GM12892 (cell line): ENCODE results near the gene FRMPD4. TPM values are rescaled to one million over a fixed set of nuclear protein-coding genes. Genes with fewer than 3 reads are reported as not detected.
A peak's percentile ranks its signal among the peaks of the same experiment; 100 is the strongest.

Experiments
- DNase-seq: peaks from one replicate; pipeline ENCODE4 v3.0.0; 2011; ENCODE audit not compliant: insufficient read length
- FAIRE-seq: peaks from 2 replicates; lab custom pipeline; 2011; peaks lifted over from hg19 to GRCh38; lab: Jason Lieb, UNC
- POLR2A ChIP-seq: IDR thresholded peaks from 2 replicates; pipeline ENCODE4 v1.6.1; 2011; ENCODE audit warnings: low read depth, low read length, control low read depth
- POLR2AphosphoS5 ChIP-seq: IDR thresholded peaks from 2 replicates; pipeline ENCODE4 v1.6.1; 2011; ENCODE audit warnings: low read depth, low read length, control low read depth
- TAF1 ChIP-seq: IDR thresholded peaks from 2 replicates; pipeline ENCODE4 v1.6.1; 2011; ENCODE audit warnings: low read depth, mild to moderate bottlenecking, control low read depth, low read length, borderline replicate concordance
- polyA plus RNA-seq: library from polyadenylated mRNA; unstranded; fragments of >200 nt; gene quantifications from one replicate; pipeline ENCODE4 v1.2.1, GENCODE V29; 2012; ENCODE audit warnings: missing spikeins, inconsistent platforms; ENCODE audit not compliant: missing spikeins

Gene FRMPD4
- not detected for polyA plus RNA-seq

DNA sequence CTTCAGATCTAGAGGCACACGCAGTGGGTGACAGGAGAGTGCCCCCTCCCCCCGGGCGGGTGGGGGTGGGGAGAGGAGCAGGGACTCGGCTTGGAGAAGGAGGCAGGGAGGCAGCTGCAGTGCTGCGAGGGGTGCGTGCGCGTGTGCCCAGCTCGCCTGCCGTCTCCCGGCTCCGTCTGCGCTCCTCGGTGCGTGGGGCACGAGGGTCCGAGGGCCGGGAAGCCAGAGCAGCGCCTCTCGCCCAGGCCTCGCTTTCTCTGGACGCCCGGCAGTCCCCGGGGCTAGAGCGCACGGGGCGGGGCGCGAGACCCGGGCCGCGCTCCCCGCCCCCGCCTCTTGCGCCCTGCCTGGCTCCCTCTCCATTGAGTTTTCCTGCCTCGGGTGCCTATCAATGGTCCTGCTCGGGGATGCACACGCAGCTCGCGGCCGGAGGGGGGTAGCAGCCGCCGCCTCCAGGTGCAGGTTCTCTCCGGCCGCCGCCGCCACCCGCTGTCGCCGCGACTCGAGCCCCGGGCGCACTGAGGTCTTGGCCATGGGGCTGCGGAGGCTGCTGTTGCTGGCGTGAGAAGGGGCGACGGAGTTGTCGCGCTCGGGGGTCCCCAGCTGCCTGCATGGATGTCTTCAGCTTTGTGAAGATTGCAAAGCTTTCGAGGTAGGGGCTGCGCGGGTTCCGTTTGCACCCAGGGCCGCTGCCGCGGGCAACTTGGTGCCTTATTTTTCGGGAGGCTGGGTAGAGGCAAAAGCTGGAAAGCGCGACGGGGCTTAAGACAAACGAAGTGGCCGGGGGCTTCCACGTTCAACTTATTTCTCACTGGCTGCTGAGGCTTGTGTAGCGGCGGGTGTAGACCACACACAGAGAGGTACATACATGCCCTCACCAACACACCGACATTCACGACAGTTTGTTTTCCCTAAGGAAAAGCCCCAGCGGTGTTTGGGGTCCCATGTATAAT is at the start of gene FRMPD4:
Gene FRMPD4 (plus strand): TSS at position 113 of the 953 bp plus-strand sequence. CDS start 499 bp downstream, at position 612.
- FAIRE-seq = no peak
- no peak for TF ChIP-seq POLR2A
- TF ChIP-seq POLR2AphosphoS5 = no peak
- no peak for TF ChIP-seq TAF1

DNA sequence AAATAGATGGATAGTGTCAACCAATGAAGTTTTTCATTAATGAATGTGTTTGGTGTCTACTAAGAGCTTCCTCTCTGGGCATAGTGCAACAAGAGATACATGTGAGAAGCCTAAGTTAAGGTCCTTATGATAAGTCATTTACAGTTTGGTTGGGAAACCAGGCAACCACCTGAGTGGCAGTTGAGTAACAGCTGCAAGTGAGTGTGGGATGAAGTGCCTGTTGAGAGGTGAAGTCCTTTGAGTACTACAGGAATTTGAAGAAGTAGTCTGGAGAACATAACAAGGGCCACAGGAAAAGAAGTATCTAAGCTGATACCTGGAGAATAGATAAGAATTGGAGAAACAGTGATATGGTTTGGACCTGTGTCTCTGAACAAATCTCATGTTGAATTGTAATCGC is 48.5 kb upstream of the FRMPD4 start:
- DNase-seq = no peak
- no peak for FAIRE-seq
- TF ChIP-seq POLR2A (no peak), POLR2AphosphoS5 (no peak), TAF1 (no peak)

More for the DNA sequence above, at the start of gene FRMPD4:
- DNase-seq = no peak

GRCh38 chrX:12113321-12113720 is 25.0 kb upstream of the FRMPD4 start:
- TF ChIP-seq POLR2A (no peak), TAF1 (no peak), POLR2AphosphoS5 (no peak)
- FAIRE-seq = no peak
- no peak for DNase-seq

DNA sequence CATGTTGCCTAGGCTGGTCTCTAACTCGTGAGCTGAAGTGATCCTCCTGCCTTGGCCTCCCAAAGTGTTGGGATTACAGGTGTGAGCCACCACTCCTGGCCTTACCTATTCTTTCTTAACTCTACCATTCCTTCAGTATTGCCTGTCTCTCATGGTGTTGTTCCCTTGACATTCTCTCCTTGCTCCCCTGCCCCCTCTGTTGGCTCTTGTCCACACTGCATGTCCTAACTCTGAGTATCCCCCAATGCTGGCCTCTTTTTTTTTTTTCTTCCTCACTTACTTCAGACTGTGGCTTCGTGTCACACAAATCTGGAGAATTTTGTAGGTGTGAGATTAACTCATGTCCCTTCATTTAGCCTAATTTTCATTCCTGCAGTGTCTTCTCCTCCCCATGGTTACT is 22.9 kb upstream of the FRMPD4 start:
- FAIRE-seq = peak; percentile 5
- no peak for TF ChIP-seq POLR2A
- TF ChIP-seq TAF1 = no peak
- TF ChIP-seq POLR2AphosphoS5 = no peak
- no peak for DNase-seq

DNA sequence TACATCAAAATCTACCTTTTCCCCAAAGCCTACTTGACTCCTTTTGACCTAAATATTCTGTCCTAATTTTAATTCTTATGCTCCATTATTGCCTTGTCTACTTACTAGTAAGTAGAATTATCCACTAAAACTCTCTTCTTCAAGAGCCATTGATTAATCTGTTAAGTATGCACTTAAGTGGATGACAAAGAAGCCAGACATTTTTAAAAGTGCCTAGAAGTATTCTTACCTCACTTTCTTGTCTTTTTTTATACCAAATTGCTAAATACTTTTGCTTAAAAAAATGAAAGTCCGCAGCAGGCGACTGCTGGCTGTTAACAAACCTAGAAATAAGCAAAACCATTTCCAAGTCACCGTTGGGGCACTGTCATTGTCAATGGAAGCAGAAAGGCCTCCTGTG is 20.1 kb upstream of the FRMPD4 start:
- no peak for TF ChIP-seq POLR2A
- TF ChIP-seq POLR2AphosphoS5 = no peak
- TF ChIP-seq TAF1 = no peak
- DNase-seq (no peak), FAIRE-seq (no peak)

GRCh38 chrX:12128017-12128416 is 10.3 kb upstream of the FRMPD4 start:
- FAIRE-seq = no peak
- no peak for TF ChIP-seq TAF1
- no peak for TF ChIP-seq POLR2A
- no peak for TF ChIP-seq POLR2AphosphoS5
- DNase-seq = no peak

DNA sequence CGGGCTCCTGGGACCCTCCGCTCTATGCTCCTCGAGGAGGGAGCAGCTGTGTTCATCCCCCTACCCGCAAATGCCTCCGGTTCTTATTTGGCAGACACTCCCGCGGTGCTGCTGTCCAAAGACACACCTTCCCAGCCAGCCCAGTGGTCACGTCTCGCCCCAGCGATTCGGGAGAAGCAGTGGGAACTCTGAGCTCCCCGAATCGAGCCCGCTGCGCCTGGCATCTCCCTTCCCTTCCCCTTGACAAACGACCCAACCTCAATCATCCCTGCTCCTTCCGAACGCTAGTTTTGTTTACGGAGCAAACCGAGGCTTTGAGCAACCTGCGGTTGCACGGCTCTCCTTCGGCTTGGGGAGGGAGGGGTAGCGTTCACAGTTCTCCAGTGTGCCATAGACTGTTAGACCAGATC is 317 bp upstream of the FRMPD4 start:
- DNase-seq = no peak
- no peak for TF ChIP-seq POLR2AphosphoS5
- TF ChIP-seq TAF1 = no peak
- TF ChIP-seq POLR2A = no peak
- FAIRE-seq = no peak

DNA sequence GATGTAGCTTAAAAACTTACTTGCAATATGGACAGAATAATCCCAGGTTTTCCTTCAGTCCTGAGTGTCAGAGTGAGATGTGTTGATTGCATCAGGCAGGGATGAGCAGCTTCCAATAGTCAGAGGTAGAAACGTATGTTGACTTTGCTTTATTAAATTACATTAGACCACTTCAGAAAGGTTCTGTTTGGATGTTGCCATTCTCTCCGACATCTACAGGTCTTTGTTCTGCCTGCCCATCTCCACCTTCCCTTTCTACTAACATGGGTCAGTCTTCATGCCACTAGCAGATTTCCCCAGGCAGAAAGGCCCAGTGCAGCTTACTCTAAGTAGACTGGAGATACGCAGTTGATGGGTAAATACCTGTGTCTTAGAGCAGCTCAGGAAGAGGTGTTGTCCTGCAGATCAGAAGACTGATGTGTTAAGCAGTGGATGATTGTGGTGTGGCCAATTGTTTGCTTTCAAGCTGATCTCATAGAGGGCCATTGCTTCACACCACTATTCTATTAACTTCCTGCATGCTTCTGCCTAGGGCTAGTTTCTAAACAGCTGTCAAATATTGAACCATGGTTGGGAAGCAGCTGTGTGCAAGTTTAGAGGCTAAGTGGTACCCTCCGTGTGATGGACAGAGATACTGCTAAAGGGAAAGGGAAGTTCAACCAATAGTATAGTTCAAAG is 1.8 kb downstream of the FRMPD4 start:
- FAIRE-seq (no peak), DNase-seq (no peak)
- TF ChIP-seq POLR2A (no peak), POLR2AphosphoS5 (no peak), TAF1 (no peak)

DNA sequence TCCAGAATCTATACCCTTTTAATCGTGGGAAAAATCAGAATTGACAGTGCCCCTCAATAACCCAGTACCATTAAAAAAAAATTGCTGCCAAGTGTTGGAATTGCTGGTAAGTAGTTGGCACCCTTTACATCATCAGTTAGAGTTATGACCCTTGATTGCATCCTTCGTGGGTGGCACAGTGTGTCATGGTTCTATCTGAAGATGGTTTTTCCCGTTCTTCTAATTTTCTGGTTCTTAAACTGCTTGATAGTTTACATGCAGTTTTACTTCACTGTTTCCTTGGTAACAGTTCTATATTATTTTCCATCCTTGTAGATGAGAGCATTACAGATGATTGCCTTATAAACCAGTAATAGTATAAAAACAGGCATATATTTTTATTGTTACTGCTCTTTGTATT is 3.2 kb downstream of the FRMPD4 start:
- DNase-seq (no peak), FAIRE-seq (no peak)
- TF ChIP-seq POLR2A = no peak
- TF ChIP-seq TAF1 = no peak
- no peak for TF ChIP-seq POLR2AphosphoS5

GRCh38 chrX:12142661-12143060 is 4.4 kb downstream of the FRMPD4 start:
- FAIRE-seq (no peak), DNase-seq (no peak)
- TF ChIP-seq POLR2AphosphoS5 = no peak
- TF ChIP-seq POLR2A = no peak
- TF ChIP-seq TAF1 = no peak

- TF ChIP-seq POLR2A (no peak), TAF1 (no peak), POLR2AphosphoS5 (no peak)
- DNase-seq = no peak
- FAIRE-seq = no peak
Measured at GRCh38 chrX:12145402-12145801, 7.1 kb downstream of the FRMPD4 start.
